ENCODE measurements around the gene MOK.

Gene MOK

GRCh38 chr14:102277874-102278630, 26.9 kb downstream of the MOK start:
- H3K9me2 ChIP-seq (replicated peaks; ENCODE audit: insufficient read depth, low read length), result no peaks in the 10 kb centered on the region
- H3K4me2 ChIP-seq (ENCODE audit: low read depth, low read length), result no peak overlapping the region
- no peak for TF ChIP-seq EZH2phosphoT487 (IDR thresholded peaks at IDR 0.05; ENCODE audit: low read length)
- TF ChIP-seq EZH2 (optimal IDR thresholded peaks at IDR 0.05; ENCODE audit: low read depth, low read length), result no peak
- TF ChIP-seq CTCF (IDR thresholded peaks at IDR 0.05; ENCODE audit: low read length), result no peak
- no peaks in the 10 kb centered on the region for H3K9me3 ChIP-seq (replicated peaks; ENCODE audit: insufficient read depth, low read length)
- H3K4me3 ChIP-seq (ENCODE audit: low read length), result no peak overlapping the region
- no peaks in the 10 kb centered on the region for H4K20me1 ChIP-seq (ENCODE audit: insufficient read depth, low read length)
- no peaks in the 10 kb centered on the region for H3K79me2 ChIP-seq (ENCODE audit: low read length)
- H3K9ac ChIP-seq (ENCODE audit: low read length), result no peak overlapping the region
- H3K36me3 ChIP-seq (replicated peaks; ENCODE audit: insufficient read depth, low read length), result no peaks in the 10 kb centered on the region
- H3F3A ChIP-seq (ENCODE audit: insufficient read depth, low read length), result no peaks in the 10 kb centered on the region
- no peaks in the 10 kb centered on the region for H3K27me3 ChIP-seq (replicated peaks; ENCODE audit: insufficient read depth, low read length)
- DNase-seq, result no peak
- H2AFZ ChIP-seq (ENCODE audit: low read length), result no peak overlapping the region
- no peaks in the 10 kb centered on the region for H3K4me1 ChIP-seq (ENCODE audit: low read length)
- no peak overlapping the region for H3K27ac ChIP-seq (ENCODE audit: low read length)

GRCh38 chr14:102275866-102276265, 29.1 kb downstream of the MOK start:
- no peak for DNase-seq
- H3K4me3 ChIP-seq (ENCODE audit: low read length), result no peak overlapping the region
- no peak for TF ChIP-seq EZH2 (optimal IDR thresholded peaks at IDR 0.05; ENCODE audit: low read depth, low read length)
- no peak for TF ChIP-seq EZH2phosphoT487 (IDR thresholded peaks at IDR 0.05; ENCODE audit: low read length)
- no peak for TF ChIP-seq CTCF (IDR thresholded peaks at IDR 0.05; ENCODE audit: low read length)
- no peaks in the 10 kb centered on the region for H3K36me3 ChIP-seq (replicated peaks; ENCODE audit: insufficient read depth, low read length)
- H3K9me3 ChIP-seq (replicated peaks; ENCODE audit: insufficient read depth, low read length), result no peaks in the 10 kb centered on the region
- H3K4me2 ChIP-seq (ENCODE audit: low read depth, low read length), result no peak overlapping the region
- no peak overlapping the region for H3K9ac ChIP-seq (ENCODE audit: low read length)
- no peak overlapping the region for H3K27ac ChIP-seq (ENCODE audit: low read length)
- no peak overlapping the region for H2AFZ ChIP-seq (ENCODE audit: low read length)
- no peaks in the 10 kb centered on the region for H4K20me1 ChIP-seq (ENCODE audit: insufficient read depth, low read length)
- H3K79me2 ChIP-seq (ENCODE audit: low read length), result no peaks in the 10 kb centered on the region
- no peaks in the 10 kb centered on the region for H3F3A ChIP-seq (ENCODE audit: insufficient read depth, low read length)
- no peaks in the 10 kb centered on the region for H3K9me2 ChIP-seq (replicated peaks; ENCODE audit: insufficient read depth, low read length)
- no peaks in the 10 kb centered on the region for H3K4me1 ChIP-seq (ENCODE audit: low read length)
- H3K27me3 ChIP-seq (replicated peaks; ENCODE audit: insufficient read depth, low read length), result no peaks in the 10 kb centered on the region

GRCh38 chr14:102272392-102272791, 32.6 kb downstream of the MOK start:
- H4K20me1 ChIP-seq (ENCODE audit: insufficient read depth, low read length), result no peaks in the 10 kb centered on the region
- no peaks in the 10 kb centered on the region for H3K79me2 ChIP-seq (ENCODE audit: low read length)
- no peaks in the 10 kb centered on the region for H3K4me1 ChIP-seq (ENCODE audit: low read length)
- TF ChIP-seq CTCF (IDR thresholded peaks at IDR 0.05; ENCODE audit: low read length), result no peak
- no peak for TF ChIP-seq EZH2phosphoT487 (IDR thresholded peaks at IDR 0.05; ENCODE audit: low read length)
- no peak for TF ChIP-seq EZH2 (optimal IDR thresholded peaks at IDR 0.05; ENCODE audit: low read depth, low read length)
- H3F3A ChIP-seq (ENCODE audit: insufficient read depth, low read length), result no peaks in the 10 kb centered on the region
- no peak overlapping the region for H3K4me2 ChIP-seq (ENCODE audit: low read depth, low read length)
- H3K4me3 ChIP-seq (ENCODE audit: low read length), result no peak overlapping the region
- H3K9me2 ChIP-seq (replicated peaks; ENCODE audit: insufficient read depth, low read length), result no peaks in the 10 kb centered on the region
- H3K27ac ChIP-seq (ENCODE audit: low read length), result no peak overlapping the region
- no peaks in the 10 kb centered on the region for H3K27me3 ChIP-seq (replicated peaks; ENCODE audit: insufficient read depth, low read length)
- no peak overlapping the region for H3K9ac ChIP-seq (ENCODE audit: low read length)
- no peaks in the 10 kb centered on the region for H3K36me3 ChIP-seq (replicated peaks; ENCODE audit: insufficient read depth, low read length)
- no peak overlapping the region for H2AFZ ChIP-seq (ENCODE audit: low read length)
- H3K9me3 ChIP-seq (replicated peaks; ENCODE audit: insufficient read depth, low read length), result no peaks in the 10 kb centered on the region
- no peak for DNase-seq

All from MM.1S (cell line).